Activated CD8-positive, alpha-beta T cell treated with anti-CD3 and anti-CD28 coated beads, Interleukin-2, amount 10 ng/mL, durations not matched to agents 7 days and 5 days (primary cell): Measurements from ENCODE around the gene GCK. TPM values are rescaled to one million over a fixed set of nuclear protein-coding genes. Genes with fewer than 3 reads are reported as not detected.

ENCODE experiments used
- ATAC-seq: fragments of 150-1000 bp; cut with Tn5 transposase; one replicate; pipeline ENCODE4 v1.10.0; 2021; ENCODE audit warnings: moderate library complexity
- CTCF ChIA-PET: fragments of 350-600 bp; sonication (Branson Sonifier 250); formaldehyde crosslinking; loops from one replicate; lab custom pipeline; 2021; ENCODE audit warnings: antibody characterized with exemption; lab: Charles Lee
- POLR2A ChIA-PET: fragments of 350-600 bp; sonication (Branson Sonifier 250); formaldehyde crosslinking; loops from one replicate; lab custom pipeline; 2021; ENCODE audit warnings: antibody characterized with exemption; lab: Charles Lee
- DNase-seq: peaks from one replicate; pipeline ENCODE4 v3.0.0-alpha.2; 2020
- H3K27ac Mint-ChIP-seq: one replicate; pipeline ENCODE4 v1.8.0; 2021; ENCODE audit warnings: mild to moderate bottlenecking, mixed read lengths
- H3K27me3 Mint-ChIP-seq: one replicate; pipeline ENCODE4 v1.8.0; 2021; ENCODE audit warnings: low read depth, mixed read lengths
- H3K36me3 Mint-ChIP-seq: one replicate; pipeline ENCODE4 v1.8.0; 2021; ENCODE audit warnings: low read depth, mixed read lengths
- H3K4me1 Mint-ChIP-seq: one replicate; pipeline ENCODE4 v1.8.0; 2021; ENCODE audit warnings: low read depth, mixed read lengths
- H3K4me3 Mint-ChIP-seq: one replicate; pipeline ENCODE4 v1.8.0; 2021; ENCODE audit warnings: mild to moderate bottlenecking, mixed read lengths
- H3K9me3 Mint-ChIP-seq: one replicate; pipeline ENCODE4 v1.8.0; 2022; ENCODE audit warnings: mixed read lengths; ENCODE audit not compliant: insufficient read depth
- total RNA-seq, 2 experiments: library from RNA; stranded (reverse); gene quantifications; one replicate each; pipeline ENCODE4 v1.2.3, GENCODE V29; 2021

Gene GCK
- total RNA-seq, 2 experiments from 2014 or later: not detected

DNA sequence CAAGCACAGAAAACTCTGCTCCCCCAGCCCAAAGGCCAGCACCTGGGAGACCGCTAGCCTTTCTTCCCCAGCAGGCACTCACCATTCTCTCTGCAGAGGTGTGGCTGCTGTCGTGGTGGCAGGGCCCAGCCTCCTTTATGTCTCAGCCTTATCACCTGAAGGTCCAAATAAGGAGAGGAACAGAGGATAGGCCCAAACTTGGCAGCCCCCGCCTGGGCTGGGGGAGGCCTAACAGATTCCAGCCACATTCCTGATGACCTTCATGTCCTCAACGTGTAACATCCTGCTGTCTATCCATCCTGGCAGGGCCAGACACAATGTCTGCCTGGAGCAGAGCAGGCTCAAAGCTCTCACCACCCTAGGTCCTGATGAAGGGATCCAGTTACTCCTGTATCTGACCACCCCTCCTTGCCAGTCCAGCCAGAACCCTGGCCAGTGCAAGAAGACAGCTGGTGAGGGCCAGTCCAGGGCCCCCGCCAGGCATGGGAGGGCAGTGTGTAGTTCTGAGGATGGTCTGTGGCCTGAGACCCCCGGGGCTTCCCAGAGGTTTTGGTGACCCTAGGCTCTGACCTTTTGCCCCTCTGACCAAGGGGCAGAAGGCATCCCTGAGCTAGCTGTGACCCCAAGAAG, 47.9 kb downstream of the GCK start, which contains the start of gene MYL7:
TSS of gene MYL7 (minus strand) at position 112 of the 630 bp plus-strand sequence. CDS start at position 85, 27 bp downstream.
- ChIA-PET POLR2A (no interaction called here), CTCF (no interaction called here)
- no peak within 1 kb of the TSS for H3K4me3 Mint-ChIP-seq
- DNase-seq (no peak), ATAC-seq (no peak)
- H3K4me1 Mint-ChIP-seq: peaks cover 10% of the 10 kb centered on the region
- H3K27me3 Mint-ChIP-seq: peaks cover 23% of the 10 kb centered on the region
- H3K27ac Mint-ChIP-seq: no peak within 1 kb of the TSS
- H3K36me3 Mint-ChIP-seq: no peaks in the 10 kb centered on the region
- H3K9me3 Mint-ChIP-seq: no peaks in the 10 kb centered on the region

DNA sequence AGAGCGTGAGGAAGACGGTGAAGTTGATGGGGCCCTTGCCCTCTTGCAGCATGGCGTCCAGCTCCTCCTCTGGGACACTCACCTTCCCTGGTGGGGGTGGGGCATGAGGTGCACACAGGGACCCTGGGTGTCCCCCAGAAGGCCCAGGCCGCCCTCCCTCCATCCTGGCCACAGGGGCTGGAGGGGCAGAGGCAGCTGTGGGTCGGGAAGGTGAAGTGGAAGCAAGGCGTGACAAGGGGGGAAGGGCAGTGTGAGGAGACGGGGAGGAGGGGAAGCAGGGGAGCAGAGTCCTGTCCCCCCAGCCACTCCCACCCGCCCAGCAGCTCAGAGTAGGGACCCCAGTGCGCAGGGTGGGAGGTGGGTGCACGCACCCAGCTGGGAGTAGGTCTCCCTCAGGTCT, 48.9 kb downstream of the GCK start:
- DNase-seq (no peak), ATAC-seq (no peak)
- CTCF ChIA-PET: no interaction called here
- Mint-ChIP-seq H3K9me3 (no peaks in the 10 kb centered on the region), H3K27ac (no peak overlapping the region), H3K36me3 (no peaks in the 10 kb centered on the region), H3K27me3 (peaks cover 22% of the 10 kb centered on the region), H3K4me1 (peaks cover 3% of the 10 kb centered on the region), H3K4me3 (no peak overlapping the region)
- POLR2A ChIA-PET: no interaction called here

DNA sequence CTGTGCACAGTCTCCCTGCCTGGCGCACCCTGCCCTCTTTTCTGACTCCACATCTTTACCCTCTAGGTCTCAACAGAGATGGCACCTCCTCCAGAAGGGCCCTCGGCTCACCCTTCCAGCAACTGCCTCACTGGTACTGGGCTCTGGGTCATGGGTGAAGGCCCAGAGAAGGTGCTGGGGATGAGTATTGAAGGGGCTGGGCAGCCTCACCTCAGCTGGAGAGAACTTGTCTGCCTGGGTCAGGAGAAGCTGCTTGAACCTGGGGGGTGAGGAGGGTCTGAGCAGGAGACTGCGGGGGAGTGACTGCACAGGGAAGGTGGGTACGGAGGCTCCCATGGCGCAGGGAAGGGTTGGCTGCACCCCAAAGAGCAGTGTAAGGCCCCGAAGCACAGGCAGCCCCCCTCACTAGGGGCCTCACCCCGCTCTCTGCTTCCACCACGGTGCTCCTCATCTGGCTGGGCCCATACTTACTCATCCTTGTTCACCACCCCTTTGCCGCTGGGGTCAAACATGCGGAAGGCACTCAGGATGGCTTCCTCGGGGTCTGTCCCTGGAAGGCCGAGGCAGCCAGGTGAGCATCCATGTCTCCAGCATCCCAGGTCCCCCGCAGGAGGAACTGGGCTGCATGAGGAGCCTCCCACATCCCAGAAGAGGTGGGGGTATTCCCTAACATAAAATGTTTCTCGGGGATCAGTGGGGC, 49.8 kb downstream of the GCK start:
- Mint-ChIP-seq H3K4me3 (no peak overlapping the region), H3K9me3 (no peaks in the 10 kb centered on the region), H3K27me3 (peaks cover 18% of the 10 kb centered on the region), H3K36me3 (no peaks in the 10 kb centered on the region), H3K4me1 (no peaks in the 10 kb centered on the region), H3K27ac (no peak overlapping the region)
- DNase-seq (no peak), ATAC-seq (no peak)
- ChIA-PET POLR2A (no interaction called here), CTCF (no interaction called here)

DNA sequence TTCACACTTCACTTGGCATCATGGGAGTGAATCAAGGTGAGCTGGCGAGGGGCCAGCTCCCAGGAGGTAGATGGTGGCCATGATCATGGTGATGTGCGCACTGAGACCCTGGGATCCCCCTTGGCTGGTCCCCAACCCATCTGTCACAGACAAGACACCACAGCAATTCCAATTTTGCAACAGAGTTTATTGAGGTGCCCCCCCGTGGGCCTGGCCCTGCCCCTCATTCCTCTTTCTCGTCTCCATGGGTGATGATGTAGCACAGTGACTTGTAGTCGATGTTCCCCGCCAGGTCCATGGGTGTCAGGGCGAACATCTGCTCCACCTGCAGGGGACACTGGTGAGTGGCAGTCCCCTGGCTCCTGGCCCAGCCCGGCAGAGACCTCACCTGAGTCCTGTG, 50.5 kb downstream of the GCK start:
- POLR2A ChIA-PET: no interaction called here
- Mint-ChIP-seq H3K27ac (no peak overlapping the region), H3K4me1 (no peaks in the 10 kb centered on the region), H3K27me3 (peaks cover 15% of the 10 kb centered on the region), H3K36me3 (no peaks in the 10 kb centered on the region), H3K4me3 (no peak overlapping the region), H3K9me3 (no peaks in the 10 kb centered on the region)
- DNase-seq (no peak), ATAC-seq (no peak)
- CTCF ChIA-PET: no interaction called here

DNA sequence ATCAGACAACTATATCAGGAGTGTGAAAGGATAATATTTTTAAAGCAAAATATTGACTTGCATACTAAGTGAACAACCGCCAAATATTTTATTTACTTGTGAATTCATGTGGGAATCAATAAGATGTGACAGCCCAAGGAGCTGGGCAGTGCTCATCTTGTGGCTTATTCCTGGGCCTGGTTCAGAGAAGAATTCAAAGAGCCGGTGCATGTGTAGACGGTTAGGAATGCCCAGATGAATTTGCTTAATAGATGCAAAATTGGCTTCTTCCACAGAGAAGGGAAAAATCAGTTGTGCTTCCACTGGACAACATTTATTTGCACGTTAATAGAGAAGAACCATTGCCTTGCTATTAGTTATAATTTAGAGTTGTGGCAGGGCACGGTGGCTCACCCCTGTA, 52.5 kb downstream of the GCK start:
- CTCF ChIA-PET: interaction anchor here (1.1 kb wide), 1 partner anchor 10 kb away, joined by 3 read pairs; no protein-coding TSS in a partner anchor
- no peak overlapping the region for H3K4me3 Mint-ChIP-seq

DNA sequence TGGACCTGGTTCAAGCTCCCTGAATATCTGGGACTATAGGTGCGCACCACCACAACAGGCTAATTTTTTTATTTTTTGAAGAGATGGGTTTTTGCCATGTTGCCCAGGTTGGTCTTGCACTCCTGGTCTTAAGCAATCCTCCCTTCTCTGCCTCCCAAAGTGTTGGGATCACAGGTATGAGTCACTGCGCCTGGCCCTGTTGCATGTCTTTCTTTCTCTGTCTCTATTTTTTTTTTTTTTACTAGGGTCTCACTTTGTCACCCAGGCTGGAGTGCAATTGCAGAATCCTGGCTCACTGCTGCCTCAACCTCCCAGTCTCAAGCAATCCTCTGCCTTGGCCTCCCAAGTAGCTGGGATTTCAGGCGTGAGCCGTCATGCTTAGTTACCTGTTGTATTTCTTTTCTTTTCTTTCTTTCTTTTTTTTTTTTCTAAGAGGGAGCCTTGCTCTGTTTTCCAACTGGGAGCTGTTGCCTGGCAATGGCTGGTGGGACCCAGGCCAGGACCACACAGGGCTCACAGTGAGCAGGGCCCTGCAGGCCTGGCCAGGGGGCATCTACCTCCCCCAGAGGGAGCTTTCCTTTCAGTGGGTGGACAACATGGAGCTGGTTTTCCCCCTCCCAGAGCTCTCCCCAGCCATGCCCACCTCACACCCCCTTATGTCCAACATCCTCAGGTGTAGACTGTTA, 54.2 kb downstream of the GCK start:
- DNase-seq: no peak
- peaks cover 11% of the 10 kb centered on the region for H3K27me3 Mint-ChIP-seq
- ATAC-seq: no peak
- H3K36me3 Mint-ChIP-seq: no peaks in the 10 kb centered on the region
- no peak overlapping the region for H3K27ac Mint-ChIP-seq
- no peak overlapping the region for H3K4me3 Mint-ChIP-seq
- H3K4me1 Mint-ChIP-seq: peaks cover 15% of the 10 kb centered on the region
- no peaks in the 10 kb centered on the region for H3K9me3 Mint-ChIP-seq
- ChIA-PET CTCF (no interaction called here), POLR2A (no interaction called here)

More for the DNA sequence above, 52.5 kb downstream of the GCK start:
- Mint-ChIP-seq H3K9me3 (no peaks in the 10 kb centered on the region), H3K27ac (no peak overlapping the region), H3K4me1 (no peaks in the 10 kb centered on the region), H3K27me3 (peaks cover 11% of the 10 kb centered on the region), H3K36me3 (no peaks in the 10 kb centered on the region)
- DNase-seq (no peak), ATAC-seq (no peak)
- POLR2A ChIA-PET: no interaction called here

DNA sequence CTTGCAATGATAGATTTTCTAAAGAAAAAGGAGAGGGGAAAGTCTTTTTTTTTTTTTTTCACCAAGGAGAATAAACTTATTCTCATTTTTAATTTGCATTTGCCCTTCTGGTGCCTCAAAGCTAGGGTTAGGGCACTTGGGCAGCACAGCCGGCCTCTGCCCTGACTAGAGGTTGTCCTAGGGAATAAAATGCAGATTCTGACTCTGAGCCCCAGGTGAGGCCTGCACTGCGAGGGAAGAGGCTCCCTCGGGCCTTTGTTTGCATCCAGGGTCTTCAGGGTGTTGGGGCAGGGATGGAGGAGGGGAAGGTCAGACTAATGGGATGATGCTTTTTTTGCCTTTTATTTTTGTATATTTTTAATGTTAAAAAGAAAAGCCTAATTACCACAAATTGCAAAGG, 55.9 kb downstream of the GCK start:
- POLR2A ChIA-PET: no interaction called here
- H3K4me1 Mint-ChIP-seq: peaks cover 19% of the 10 kb centered on the region

DNA sequence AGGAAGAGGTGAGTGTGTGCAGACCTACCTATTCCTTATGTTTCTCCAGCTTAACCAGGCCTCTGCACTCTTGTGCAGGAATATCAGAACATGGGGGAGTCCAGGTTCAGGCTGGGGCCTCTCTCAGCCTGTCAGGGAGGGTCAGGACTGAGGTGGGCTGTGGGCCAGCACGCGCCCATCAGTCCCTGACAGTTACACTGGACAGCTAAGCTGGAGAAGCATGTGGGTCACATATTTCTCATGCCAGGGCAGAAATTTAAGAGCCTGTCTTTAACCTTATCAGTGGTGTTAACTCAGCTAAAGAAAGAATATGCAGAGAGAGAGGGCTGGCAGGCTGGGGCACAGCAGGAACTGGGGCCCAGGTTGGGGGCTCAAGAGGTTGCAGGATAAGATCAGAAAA, 57.2 kb downstream of the GCK start:
- CTCF ChIA-PET: interaction anchor here (1.1 to 1.8 kb wide), 3 partner anchors 9 to 64 kb away, joined by 3 to 5 read pairs (median 3); partner anchors contain the start of gene POLD2

More for the DNA sequence above, 55.9 kb downstream of the GCK start:
- no peak for DNase-seq
- Mint-ChIP-seq H3K9me3 (no peaks in the 10 kb centered on the region), H3K4me3 (no peak overlapping the region), H3K27ac (no peak overlapping the region), H3K27me3 (peaks cover 11% of the 10 kb centered on the region), H3K36me3 (no peaks in the 10 kb centered on the region)
- ATAC-seq: no peak
- CTCF ChIA-PET: no interaction called here

DNA sequence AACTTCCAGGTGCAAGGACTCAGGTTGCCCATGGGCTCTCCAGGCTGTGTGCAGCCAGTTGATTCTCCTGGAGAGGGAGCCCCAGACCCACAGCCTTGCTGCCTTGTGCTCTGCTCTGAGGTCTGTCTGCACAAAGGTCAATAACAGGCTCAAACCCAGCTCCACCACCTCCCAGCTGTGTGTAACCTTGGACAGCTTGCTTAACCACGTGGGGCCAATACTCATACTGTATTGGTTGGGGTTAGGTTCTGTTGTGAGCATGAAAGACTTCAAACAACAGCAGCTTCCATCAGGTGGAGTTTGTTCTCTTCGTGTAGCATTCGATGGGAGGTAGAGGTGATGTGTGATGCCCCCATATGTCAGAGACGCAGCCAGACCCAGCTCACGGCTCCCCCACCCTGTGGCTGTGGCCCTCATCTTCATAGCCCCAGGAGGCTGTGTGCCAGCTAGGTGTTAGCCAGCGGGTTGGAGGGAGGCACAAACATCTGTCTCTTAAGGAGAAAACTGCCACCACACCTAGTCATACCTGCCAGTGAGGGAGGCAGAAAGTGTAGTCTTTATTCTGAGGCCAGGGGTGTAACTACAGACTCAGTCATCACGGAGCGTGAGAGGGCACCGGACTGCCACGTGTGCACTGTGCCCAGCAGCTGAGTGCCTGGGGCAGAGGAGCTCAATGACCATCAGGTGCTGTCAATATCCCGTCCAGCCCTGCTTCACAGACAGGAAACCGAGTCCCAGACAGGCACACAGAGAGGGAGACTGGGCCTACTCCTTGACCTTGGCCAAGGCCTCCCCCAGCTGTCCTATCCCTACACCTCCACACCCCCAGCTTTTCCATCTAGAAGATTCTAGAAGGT, 57.8 kb downstream of the GCK start:
- Mint-ChIP-seq H3K4me1 (peaks cover 19% of the 10 kb centered on the region), H3K4me3 (no peak overlapping the region), H3K27ac (no peak overlapping the region), H3K27me3 (peaks cover 8% of the 10 kb centered on the region), H3K9me3 (no peaks in the 10 kb centered on the region), H3K36me3 (no peaks in the 10 kb centered on the region)
- ChIA-PET POLR2A (no interaction called here), CTCF (interaction anchor here (0.6 to 1.8 kb wide), 5 partner anchors 9 to 83 kb away, joined by 3 to 5 read pairs (median 3); partner anchors contain the start of gene POLD2)
- peak; percentile 50 for ATAC-seq
- DNase-seq: no peak

More for the DNA sequence above, 57.2 kb downstream of the GCK start:
- Mint-ChIP-seq H3K36me3 (no peaks in the 10 kb centered on the region), H3K27me3 (peaks cover 5% of the 10 kb centered on the region), H3K9me3 (no peaks in the 10 kb centered on the region), H3K4me3 (no peak overlapping the region), H3K4me1 (peaks cover 19% of the 10 kb centered on the region), H3K27ac (no peak overlapping the region)
- ATAC-seq: no peak
- POLR2A ChIA-PET: no interaction called here
- DNase-seq: no peak

DNA sequence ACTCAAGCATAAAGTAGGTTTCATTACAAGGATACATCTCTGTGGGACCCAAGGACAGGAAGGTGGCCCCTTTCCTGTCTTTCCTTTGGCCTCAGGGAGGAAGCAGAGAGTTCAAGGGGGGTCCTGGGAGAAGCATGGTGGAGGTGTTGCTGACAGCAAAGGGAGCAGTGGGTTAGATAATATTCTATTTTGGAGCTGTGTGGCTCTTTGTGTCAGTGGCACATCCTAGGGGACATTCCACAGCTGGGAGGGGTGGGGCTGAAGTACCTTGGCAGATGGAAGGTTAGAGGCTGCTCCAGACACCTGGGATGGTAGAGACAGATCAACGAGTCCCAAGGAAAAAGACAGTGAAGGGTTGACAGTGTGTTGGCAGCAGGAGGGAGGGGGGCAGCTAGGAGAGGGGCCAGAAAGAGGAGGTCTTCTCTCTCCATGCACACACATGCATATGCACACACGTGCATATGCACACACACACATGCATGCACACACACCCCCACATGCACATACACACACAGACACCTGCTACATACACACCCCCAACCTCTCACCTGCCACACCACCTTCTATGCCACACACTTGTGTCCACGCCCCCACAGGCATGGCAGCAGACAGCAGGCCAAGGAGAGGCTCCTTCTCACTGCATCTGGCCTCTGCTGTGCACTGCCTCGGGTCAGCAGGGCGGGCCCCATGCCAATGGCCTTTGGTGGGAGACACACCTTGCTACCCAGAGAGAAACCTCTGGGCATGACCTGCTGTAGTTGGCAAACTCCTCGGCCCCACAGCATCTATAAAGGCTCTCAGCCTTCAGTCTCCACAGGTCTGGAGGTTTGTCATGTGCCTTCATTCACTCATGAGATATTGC, 60.3 kb downstream of the GCK start:
- Mint-ChIP-seq H3K36me3 (no peaks in the 10 kb centered on the region), H3K27me3 (peaks cover 12% of the 10 kb centered on the region), H3K4me3 (no peak overlapping the region), H3K27ac (no peak overlapping the region), H3K4me1 (peaks cover 22% of the 10 kb centered on the region), H3K9me3 (no peaks in the 10 kb centered on the region)
- ATAC-seq: no peak
- no peak for DNase-seq
- CTCF ChIA-PET: no interaction called here
- POLR2A ChIA-PET: no interaction called here

DNA sequence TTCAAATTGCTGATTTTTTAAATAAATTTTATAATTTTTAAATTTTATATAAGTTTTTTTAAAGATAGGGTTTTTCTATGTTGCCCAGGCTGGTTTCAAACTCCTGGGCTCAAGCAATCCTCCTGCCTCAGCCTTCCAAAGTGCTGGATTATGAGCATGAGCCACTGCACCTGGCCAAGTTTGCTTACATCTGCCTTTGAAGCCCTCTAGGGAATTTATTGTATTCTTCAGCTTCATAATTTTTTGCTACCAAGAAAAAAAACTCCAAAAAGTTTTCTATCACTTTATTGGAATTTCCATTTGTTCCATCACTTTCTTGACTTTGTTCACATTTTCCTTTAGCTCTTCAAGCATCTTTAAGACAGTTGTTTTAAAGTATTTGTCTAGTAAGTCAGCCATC, 62.1 kb downstream of the GCK start:
- ATAC-seq (no peak), DNase-seq (no peak)
- Mint-ChIP-seq H3K27me3 (peaks cover 12% of the 10 kb centered on the region), H3K9me3 (no peaks in the 10 kb centered on the region), H3K4me3 (no peak overlapping the region), H3K27ac (no peak overlapping the region), H3K4me1 (peaks cover 30% of the 10 kb centered on the region), H3K36me3 (peaks cover under 1% of the 10 kb centered on the region)
- POLR2A ChIA-PET: no interaction called here
- CTCF ChIA-PET: no interaction called here
